HG03521 (cell line): ENCODE results near the gene XIRP2.

ENCODE experiments used
- ATAC-seq: cut with Tn5 transposase; IDR thresholded peaks from one replicate; pipeline ENCODE4 v1.9.1; 2021; ENCODE audit warnings: mild to moderate bottlenecking, moderate library complexity; ENCODE audit not compliant: unreplicated experiment

XIRP2 gene

GRCh38 chr2:167132066-167132465 is 243.8 kb downstream of the XIRP2 start:
- no peak for ATAC-seq

GRCh38 chr2:167132906-167133555 is 244.8 kb downstream of the XIRP2 start:
- no peak for ATAC-seq

DNA sequence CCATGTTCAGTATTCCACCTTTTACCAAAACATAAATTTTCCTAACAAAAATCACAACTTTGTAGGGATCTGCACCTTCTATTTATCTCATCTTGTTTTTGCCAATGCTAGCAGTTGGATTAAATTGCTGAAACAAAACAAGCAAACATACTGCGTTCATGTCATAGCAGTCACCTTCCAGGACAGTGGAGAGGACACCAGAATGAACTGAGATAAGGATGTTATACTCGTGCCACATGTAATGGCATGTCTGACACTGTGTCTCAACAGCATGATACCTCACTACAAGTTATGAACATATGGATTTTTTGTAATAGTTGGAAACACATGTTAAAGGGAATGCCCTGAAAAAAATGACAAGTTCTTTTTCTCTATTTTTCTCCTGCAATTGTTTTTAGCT is 245.3 kb downstream of the XIRP2 start:
- ATAC-seq: no peak

- no peak for ATAC-seq
Observed at GRCh38 chr2:167134381-167135072, 246.2 kb downstream of the XIRP2 start.

DNA sequence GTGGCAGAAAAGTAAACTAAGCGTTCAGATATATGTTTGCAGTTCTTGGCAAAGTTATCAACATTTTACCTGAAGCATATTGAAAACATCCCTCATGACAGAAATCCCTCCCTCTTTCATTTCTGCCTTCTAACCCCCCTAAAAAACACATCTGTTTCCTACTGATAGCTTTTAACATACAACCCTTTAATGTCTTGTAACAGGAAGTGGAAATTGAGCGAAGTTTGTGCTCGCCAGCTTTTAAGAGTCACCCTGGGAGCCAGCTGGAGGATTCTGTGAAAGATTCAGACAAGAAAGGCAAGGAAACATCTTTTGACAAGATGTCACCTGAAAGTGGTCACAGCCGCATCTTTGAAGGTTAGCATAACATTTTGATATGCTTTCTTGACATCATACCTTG is 247.4 kb downstream of the XIRP2 start:
- ATAC-seq: no peak

DNA sequence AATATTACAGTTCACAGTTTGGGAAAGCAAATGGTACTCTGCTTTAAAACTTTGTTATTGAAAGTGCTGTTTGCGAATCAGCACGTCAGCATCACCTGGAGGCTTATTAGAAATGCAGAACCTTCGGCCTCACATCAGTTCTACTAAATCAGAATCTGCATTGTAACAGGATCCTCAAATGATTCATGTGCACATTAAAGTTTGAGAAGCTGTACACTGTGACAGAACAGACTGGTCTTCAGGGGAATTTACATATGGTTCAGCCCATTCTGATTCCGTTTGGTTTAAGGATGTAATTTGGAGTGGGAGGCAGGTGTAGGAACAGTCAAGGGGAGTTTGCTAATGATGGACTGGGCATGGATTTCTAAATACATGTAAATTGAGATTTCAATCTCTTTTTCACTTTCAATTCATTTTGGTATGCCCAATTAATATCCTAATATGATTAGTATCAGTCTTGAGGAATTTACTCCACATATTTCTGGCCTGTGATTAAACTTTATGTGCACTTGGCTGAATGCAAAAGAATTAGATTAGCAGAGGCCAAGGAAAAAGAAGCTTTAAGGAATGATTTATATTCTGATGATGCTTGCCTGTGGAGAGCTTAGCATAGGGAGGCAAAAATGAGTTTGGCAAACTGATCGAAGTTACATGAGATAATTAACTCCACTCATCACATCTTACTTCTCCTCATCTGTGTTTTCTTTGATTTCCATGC is 248.8 kb downstream of the XIRP2 start:
- ATAC-seq: no peak

- ATAC-seq: no peak
Observed at GRCh38 chr2:167140330-167140729, 252.1 kb downstream of the XIRP2 start.

DNA sequence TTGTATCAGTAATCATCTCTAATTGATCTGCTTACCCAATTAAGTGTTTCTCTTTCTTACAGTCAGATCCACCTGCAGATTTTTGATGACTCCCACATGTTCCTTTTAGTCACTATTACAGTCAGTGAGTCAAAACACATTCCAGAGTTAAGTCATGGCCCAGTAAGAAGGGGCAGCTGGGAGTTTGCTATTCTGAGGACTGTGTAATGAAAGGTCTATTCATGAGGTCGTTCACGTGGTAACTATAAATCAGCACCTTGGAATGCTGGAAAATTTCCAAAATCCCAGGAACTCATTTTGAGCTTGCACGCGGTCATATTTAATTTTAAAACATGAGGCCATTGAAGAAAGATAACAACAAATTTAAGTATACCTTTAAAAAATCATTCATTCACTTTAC is 252.5 kb downstream of the XIRP2 start:
- ATAC-seq: no peak

DNA sequence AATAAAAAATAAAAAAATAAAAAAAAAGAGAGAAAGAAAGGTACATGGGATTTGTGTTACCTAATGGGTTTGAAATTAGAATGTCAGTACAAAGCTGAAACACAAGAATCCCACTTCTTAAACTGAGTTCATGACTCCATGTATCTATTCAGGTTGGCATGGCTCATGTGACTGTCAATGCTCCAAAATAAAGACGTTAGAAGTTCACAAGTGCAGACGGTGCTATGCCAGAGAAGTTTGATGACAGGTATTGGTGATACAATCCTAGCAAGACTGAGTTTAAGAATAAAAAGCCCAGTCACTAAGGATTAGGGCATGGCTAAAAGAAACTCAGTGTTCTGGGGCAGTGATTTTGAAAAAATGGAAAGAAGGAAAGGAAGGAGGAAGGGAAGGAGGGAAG is 254.3 kb downstream of the XIRP2 start:
- no peak for ATAC-seq

DNA sequence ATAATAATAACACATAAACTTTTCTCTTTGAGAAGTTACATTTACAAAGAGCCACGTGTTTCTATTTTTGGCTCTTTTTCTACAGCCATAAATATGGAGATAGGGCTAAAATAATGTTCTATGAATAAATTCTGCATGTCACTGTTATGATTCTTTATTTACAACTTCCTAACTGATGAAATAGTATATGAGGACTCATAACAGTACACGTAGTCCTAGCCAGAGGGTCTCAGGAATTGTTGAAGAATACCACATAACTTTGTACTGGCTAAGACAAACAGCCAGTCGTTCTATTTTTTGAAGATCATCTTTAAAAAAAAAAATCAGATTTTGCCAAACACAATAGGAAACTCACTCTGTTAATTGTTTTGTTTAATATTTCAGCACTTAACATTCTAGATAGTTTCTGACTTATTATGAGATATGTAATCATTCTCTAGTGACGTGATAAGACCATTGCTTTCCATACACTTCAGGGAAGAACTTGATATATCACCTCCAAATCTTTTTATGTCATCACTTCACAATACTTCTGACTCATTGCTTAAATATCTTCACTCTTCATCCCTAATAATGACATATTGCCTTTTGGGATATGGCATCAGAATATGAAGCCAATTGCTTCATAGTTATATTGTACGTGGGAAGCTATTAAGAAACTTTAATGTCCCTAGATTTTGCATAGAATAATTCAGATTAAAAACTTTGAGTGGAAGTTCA is 256.1 kb downstream of the XIRP2 start:
- no peak for ATAC-seq

GRCh38 chr2:167147271-167147941 is 259.1 kb downstream of the XIRP2 start:
- no peak for ATAC-seq

DNA sequence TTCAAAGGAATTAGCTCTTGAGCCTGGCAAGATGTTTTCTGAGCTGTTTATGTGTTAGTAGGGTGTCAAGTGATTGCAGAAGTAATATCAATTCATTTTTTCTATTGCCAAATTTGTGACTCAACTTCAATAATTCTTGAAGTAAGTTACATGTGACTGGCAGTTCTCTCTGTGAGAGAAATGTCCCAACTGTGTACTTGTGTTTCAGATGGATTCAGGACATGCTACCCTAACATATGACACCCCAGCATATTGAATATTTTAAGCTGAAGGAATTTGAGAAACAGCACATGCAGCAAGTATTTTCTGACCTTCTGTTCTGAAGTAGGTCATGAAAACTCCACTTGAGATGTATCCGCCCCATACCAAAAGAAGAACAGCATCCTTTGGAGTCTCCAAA is 263.6 kb downstream of the XIRP2 start:
- ATAC-seq: no peak

GRCh38 chr2:167157523-167157922 is 269.2 kb downstream of the XIRP2 start:
- no peak for ATAC-seq

GRCh38 chr2:167177196-167177595 is 288.9 kb downstream of the XIRP2 start:
- no peak for ATAC-seq

GRCh38 chr2:167181134-167181533 is 292.9 kb downstream of the XIRP2 start:
- no peak for ATAC-seq

GRCh38 chr2:167181688-167182087 is 293.4 kb downstream of the XIRP2 start:
- no peak for ATAC-seq

DNA sequence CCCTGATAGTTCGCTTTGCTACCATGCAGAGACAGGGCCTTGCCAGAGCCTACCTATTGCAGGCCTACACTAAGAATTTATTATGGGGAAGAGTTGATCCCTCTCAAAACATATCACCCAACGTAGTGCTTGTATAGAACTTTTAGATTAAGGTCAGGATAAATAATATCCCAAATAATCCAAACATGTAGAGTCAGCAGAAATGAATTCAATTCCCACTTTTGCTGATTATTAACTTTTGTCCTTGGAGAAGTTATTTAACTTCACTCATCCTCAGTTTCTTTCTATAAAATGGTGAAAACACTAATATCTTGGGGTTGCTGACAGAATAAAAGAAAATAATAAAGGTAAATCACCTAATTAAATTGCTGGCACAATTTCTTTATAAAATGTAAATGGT is 294.1 kb downstream of the XIRP2 start:
- ATAC-seq: no peak

- no peak for ATAC-seq
Observed at GRCh38 chr2:167183931-167184330, 295.7 kb downstream of the XIRP2 start.

DNA sequence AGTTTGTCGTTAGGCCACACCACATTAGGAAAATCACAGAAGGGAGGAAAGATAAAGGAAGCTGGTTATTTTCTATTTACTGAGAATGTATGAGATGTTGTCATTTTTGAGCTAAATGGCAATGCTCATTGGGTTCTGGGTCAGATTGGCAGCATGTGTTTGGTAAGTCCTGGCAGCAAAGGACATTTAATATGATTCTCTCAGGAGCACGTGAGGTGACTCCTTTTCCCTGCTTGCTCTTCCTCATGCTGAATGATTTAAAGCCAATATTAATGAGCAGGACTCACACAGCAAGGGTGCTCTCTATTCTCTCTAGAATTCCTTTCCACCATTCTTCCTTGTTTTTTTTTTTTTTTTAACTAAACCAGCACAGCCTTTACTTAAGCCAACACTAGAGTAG is 298.2 kb downstream of the XIRP2 start:
- ATAC-seq: no peak

DNA sequence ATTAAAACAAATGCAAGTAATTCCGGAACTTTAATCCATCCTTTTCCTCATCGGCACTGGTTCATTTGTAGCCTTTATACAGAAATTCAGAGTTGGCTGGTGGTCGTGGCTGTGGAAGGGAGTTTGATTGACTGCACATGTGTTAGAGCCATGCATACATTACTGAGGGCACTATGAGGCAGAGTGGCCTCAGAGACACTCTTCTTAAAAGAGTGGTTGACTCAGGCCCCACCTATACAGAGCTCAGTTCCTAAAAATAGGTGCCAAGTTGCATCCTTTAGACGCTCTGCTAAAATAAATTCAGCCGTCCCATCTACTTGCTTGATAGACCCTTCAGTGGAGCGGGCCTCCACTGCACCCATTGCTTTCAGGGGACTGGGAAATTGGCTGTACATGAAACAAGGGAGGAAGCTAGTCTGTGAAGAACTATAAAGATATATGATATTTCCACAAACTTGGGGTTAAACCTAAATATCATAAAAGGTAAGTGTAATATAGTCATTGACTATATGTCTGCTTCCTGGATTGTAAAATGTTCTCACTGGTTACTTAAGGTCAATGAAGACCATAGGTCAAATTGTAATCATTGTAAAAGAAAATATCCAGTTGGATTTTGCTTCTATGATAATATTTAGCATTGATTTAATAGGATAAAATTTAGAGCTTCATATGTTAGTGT is 298.9 kb downstream of the XIRP2 start:
- ATAC-seq: no peak
